Peyer's patch (tissue), 4 donors: ENCODE results near the gene SNED1. TPM values are rescaled to one million over a fixed set of nuclear protein-coding genes. Genes with fewer than 3 reads are reported as not detected.

Experiments used
- DNase-seq, 3 donors: peaks; one replicate each; pipeline ENCODE4 v3.0.0-alpha.2; 2017 to 2019
- H3K27ac ChIP-seq, 4 donors: fragments of 200-600 bp; sonication (generic); one replicate each; pipeline ENCODE4 v1.5.1; 2016 to 2019
- H3K27me3 ChIP-seq, 2 donors: fragments of 200-600 bp; sonication (generic); one replicate each; pipeline ENCODE4 v1.5.1; 2019
- H3K36me3 ChIP-seq, 3 donors: fragments of 200-600 bp; sonication (generic); one replicate each; pipeline ENCODE4 v1.5.1; 2016 to 2019
- H3K4me1 ChIP-seq, 4 donors: fragments of 200-600 bp; sonication (generic); one replicate each; pipeline ENCODE4 v1.5.1; 2016 to 2019
- H3K4me3 ChIP-seq, 4 donors: fragments of 200-600 bp; sonication (generic); 1 replicate in 3 of 4; 2 replicates in 1 of 4; pipeline ENCODE4 v1.5.1; 2016 to 2019; ENCODE audit warnings: mild to moderate bottlenecking in 1 of 4
- H3K9me3 ChIP-seq, 4 donors: fragments of 200-600 bp; sonication (generic); one replicate each; pipeline ENCODE4 v1.5.1; 2016 to 2019; ENCODE audit warnings: mild to moderate bottlenecking in 1 of 4
- CTCF ChIP-seq, 6 experiments: fragments of 450-650 bp in 4 of 6; fragments of 200-600 bp in 2 of 6; sonication (generic) in 1 of 6; IDR thresholded peaks; one replicate each; pipeline ENCODE4 v1.5.1; 2017 to 2019; ENCODE audit warnings: antibody characterized with exemption in 6 of 6, mild to moderate bottlenecking in 3 of 6, moderate library complexity in 1 of 6
- POLR2A ChIP-seq, 2 donors: fragments of 450-650 bp; IDR thresholded peaks; one replicate each; pipeline ENCODE4 v1.5.1; 2017; ENCODE audit warnings: antibody characterized with exemption in 2 of 2, mild to moderate bottlenecking in 2 of 2, moderate library complexity in 2 of 2
- total RNA-seq, 4 donors: library from RNA; depleted of rRNA; stranded (reverse); fragments of >200 nt; gene quantifications; one replicate each; pipeline ENCODE4 v1.1.0, GENCODE V29; 2016

The SNED1 gene
- total RNA-seq, 4 donors from 2014 or later = 6.8 to 83.3 (median 25.2) TPM

GRCh38 chr2:240960309-240960970 lies 38.0 kb upstream of the SNED1 start:
- TF ChIP-seq CTCF (IDR thresholded peaks at IDR 0.05) (no peak), POLR2A (IDR thresholded peaks at IDR 0.05) (no peak)
- Histone ChIP-seq H3K36me3 (no peaks in the 10 kb centered on the region), H3K9me3 (no peaks in the 10 kb centered on the region), H3K27ac (peak overlapping the region in 3 of 4 donors; percentile 55 to 62 (median 60)), H3K4me3 (no peak overlapping the region), H3K27me3 (no peaks in the 10 kb centered on the region), H3K4me1 (peaks cover 0 to 38% (median 0%) of the 10 kb centered on the region in 4 donors)
- DNase-seq = peak; percentile 16 to 59 (median 53)

DNA sequence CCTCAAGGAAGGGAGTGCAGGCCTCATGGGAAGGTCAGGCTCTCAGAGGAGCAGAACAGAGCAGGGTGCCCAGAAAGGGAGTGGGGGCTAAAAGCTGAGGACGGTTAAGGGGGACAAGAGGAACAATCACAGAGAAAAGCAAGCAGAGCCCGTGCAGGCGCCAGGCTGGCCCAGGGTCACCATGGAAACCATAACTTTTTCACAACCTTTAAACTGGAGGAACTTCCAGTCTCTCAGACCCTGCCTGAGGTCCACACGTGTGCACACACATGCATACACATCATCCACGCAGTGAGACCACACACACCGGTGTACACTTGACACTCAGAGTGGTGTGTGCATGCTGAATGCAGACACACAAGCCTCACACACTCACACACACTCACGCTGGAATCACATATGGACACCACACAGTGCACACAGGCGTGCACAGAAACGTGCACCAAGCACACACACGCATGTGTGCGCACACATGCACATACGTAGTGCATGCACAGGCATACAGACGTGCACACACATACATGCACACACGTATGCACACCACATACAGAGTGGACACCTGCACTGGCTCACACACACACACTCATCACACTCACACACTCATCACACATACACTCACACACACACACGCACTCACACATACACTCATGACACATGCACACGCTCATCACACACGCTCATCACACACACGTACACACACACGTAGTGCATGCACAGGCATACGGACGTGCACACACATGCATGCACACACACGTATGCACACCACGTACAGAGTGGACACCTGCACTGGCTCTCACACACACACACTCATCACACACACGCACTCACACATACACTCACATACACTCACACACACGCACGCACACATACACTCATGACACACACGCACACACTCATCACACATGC lies 37.2 kb upstream of the SNED1 start:
- Histone ChIP-seq H3K27ac (peak overlapping the region in 3 of 4 donors; percentile 35 to 60 (median 55)), H3K27me3 (no peaks in the 10 kb centered on the region), H3K4me3 (no peak overlapping the region), H3K4me1 (peaks cover 0 to 32% (median 0%) of the 10 kb centered on the region in 4 donors), H3K9me3 (no peaks in the 10 kb centered on the region), H3K36me3 (no peaks in the 10 kb centered on the region)
- TF ChIP-seq CTCF (IDR thresholded peaks at IDR 0.05) (no peak), POLR2A (IDR thresholded peaks at IDR 0.05) (no peak)
- DNase-seq = peak; percentile 4 to 49 (median 45)

GRCh38 chr2:240961910-240962299 lies 36.5 kb upstream of the SNED1 start:
- H3K4me3 ChIP-seq = no peak overlapping the region
- peak overlapping the region in 2 of 4 donors; percentile 70 to 86 for H3K27ac ChIP-seq
- H3K27me3 ChIP-seq = no peaks in the 10 kb centered on the region
- peak in 2 of 3 donors; percentile 6 to 11 for DNase-seq
- peaks cover 0 to 32% (median 0%) of the 10 kb centered on the region in 4 donors for H3K4me1 ChIP-seq
- TF ChIP-seq POLR2A (IDR thresholded peaks at IDR 0.05) = no peak
- no peak for TF ChIP-seq CTCF (IDR thresholded peaks at IDR 0.05)
- H3K9me3 ChIP-seq = no peaks in the 10 kb centered on the region
- H3K36me3 ChIP-seq = no peaks in the 10 kb centered on the region

DNA sequence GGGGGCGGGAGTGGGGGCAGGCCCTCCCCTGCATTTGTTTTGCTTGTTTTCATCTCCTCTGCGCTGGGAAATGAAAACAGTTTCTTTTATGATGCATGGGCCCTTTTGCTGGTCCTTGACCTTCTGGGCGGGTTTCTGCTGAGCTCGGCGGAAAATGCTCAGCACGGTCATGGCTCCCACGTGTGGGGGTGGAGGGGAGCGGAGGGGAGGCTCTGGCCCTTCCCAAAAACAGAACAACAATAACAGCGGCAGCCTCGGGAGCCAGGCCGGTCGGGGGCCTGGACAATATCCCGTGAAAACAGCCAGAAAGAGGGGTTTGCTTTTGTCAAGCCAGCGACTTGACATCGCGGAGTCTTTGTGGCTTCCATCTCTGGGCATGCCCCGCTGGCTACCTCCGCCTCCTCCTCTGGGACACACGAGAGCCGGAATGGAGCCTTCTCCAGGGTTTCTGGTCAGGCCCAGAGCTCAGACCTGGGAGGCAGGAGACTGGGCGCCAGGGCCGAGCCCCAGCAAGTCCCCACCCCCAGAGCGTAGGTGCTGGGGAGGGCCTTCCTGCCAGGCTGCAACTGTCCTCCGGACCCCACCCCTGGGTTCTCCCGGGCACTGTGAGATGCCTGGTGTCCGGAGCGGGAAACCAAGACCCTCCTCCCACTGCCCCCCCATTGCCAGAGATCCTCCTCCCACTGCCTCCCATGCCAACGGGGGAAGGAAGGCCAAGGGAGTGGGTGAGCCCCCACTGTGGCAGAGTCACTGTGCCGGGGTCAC lies 35.9 kb upstream of the SNED1 start:
- peak in 2 of 3 donors; percentile 53 to 65 for DNase-seq
- Histone ChIP-seq H3K36me3 (no peaks in the 10 kb centered on the region), H3K4me3 (no peak overlapping the region), H3K9me3 (no peaks in the 10 kb centered on the region), H3K27ac (peak overlapping the region; percentile 55 to 86 (median 64)), H3K4me1 (peaks cover 0 to 32% (median 0%) of the 10 kb centered on the region in 4 donors), H3K27me3 (no peaks in the 10 kb centered on the region)
- TF ChIP-seq POLR2A (IDR thresholded peaks at IDR 0.05) (no peak), CTCF (IDR thresholded peaks at IDR 0.05) (no peak)
